ENCODE measurements around the gene PRR14L. TPM values are rescaled to one million over a fixed set of nuclear protein-coding genes. Genes with fewer than 3 reads are reported as not detected.
"Not testable (repeated sequence)": the region's sequence is repeated elsewhere in the genome, so short reads cannot be mapped to it uniquely, and the experiment has no call there.

PRR14L gene
- total and polyA plus RNA-seq, 9 donors: 12.4 to 19.7 (median 15.3) TPM

- Histone ChIP-seq H3K27ac (ENCODE audit: low read length) (no peak overlapping the region), H3K4me3 (ENCODE audit: low read length) (no peak overlapping the region), H3K9me3 (replicated peaks; ENCODE audit: control insufficient read depth, low read depth, low read length) (no peaks in the 10 kb centered on the region), H3K4me1 (ENCODE audit: control insufficient read depth, insufficient read depth, low read length) (no peaks in the 10 kb centered on the region), H3K36me3 (ENCODE audit: control insufficient read depth, insufficient read depth, low read length) (peaks cover 15% of the 10 kb centered on the region), H3K27me3 (ENCODE audit: control insufficient read depth, insufficient read depth, low read length) (no peaks in the 10 kb centered on the region)
- WGBS (ENCODE audit: insufficient coverage): 90% methylated on average over 2 of the region's 3 CpGs
- no peak for DNase-seq
Observed at GRCh38 chr22:31742115-31742514, 7.8 kb downstream of the PRR14L start.

DNA sequence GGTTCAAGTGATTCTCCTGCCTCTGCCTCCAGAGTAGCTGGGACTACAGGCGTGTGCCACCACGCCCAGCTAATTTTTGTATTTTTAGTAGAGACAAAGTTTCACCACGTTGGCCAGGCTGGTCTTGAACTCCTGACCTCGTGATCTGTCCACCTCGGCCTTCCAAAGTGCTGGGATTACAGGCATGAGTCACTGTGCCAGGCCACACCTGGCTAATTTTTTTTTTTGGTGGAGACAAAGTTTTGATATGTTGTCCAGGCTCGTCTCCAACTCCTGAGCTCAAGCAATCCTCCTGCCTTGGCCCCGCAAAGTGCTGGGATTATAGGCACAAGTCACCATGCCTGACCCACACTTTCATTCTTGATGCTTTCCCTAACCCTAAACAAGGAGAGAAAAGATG, 9.6 kb downstream of the PRR14L start:
- not testable (repeated sequence) for DNase-seq; H3K4me3 ChIP-seq (ENCODE audit: low read length); H3K4me1 ChIP-seq (ENCODE audit: control insufficient read depth, insufficient read depth, low read length); H3K27me3 ChIP-seq (ENCODE audit: control insufficient read depth, insufficient read depth, low read length); H3K27ac ChIP-seq (ENCODE audit: low read length); H3K9me3 ChIP-seq (replicated peaks; ENCODE audit: control insufficient read depth, low read depth, low read length)
- 80% methylated on average over 1 of the region's 7 CpGs for WGBS (ENCODE audit: insufficient coverage)
- peaks cover 22% of the 10 kb centered on the region for H3K36me3 ChIP-seq (ENCODE audit: control insufficient read depth, insufficient read depth, low read length)

- H3K27ac ChIP-seq (ENCODE audit: low read length): no peak overlapping the region
- peaks cover 22% of the 10 kb centered on the region for H3K36me3 ChIP-seq (ENCODE audit: control insufficient read depth, insufficient read depth, low read length)
- H3K27me3 ChIP-seq (ENCODE audit: control insufficient read depth, insufficient read depth, low read length): no peaks in the 10 kb centered on the region
- DNase-seq: no peak
- WGBS (ENCODE audit: insufficient coverage): no CpG with 5 or more reads among the region's 2 CpGs
- H3K4me1 ChIP-seq (ENCODE audit: control insufficient read depth, insufficient read depth, low read length): no peaks in the 10 kb centered on the region
- no peak overlapping the region for H3K4me3 ChIP-seq (ENCODE audit: low read length)
- no peaks in the 10 kb centered on the region for H3K9me3 ChIP-seq (replicated peaks; ENCODE audit: control insufficient read depth, low read depth, low read length)
Observed at GRCh38 chr22:31739795-31740201, 10.1 kb downstream of the PRR14L start.

DNA sequence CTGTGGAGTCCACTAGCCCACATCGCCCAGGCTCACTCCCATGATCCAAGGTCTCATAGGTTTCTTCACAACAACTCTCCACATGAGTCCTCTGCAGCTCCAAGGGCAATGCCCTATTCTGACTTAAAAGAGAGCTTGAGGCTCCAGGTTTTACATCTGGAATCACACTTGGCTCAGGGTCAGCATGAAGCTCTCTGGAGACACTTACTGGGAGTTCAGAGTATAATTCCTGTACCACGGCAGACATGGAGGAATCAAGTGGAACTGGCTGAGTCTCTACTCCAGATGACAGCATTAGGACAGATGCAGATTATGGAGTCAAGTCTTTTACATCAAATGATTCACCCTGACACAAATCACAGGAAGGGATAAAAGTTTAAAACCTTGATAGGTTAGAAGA, 11.4 kb downstream of the PRR14L start:
- no peak for DNase-seq
- 100% methylated on average over 1 of the region's 2 CpGs for WGBS (ENCODE audit: insufficient coverage)
- H3K4me3 ChIP-seq (ENCODE audit: low read length): no peak overlapping the region
- H3K36me3 ChIP-seq (ENCODE audit: control insufficient read depth, insufficient read depth, low read length): peaks cover 20% of the 10 kb centered on the region
- no peaks in the 10 kb centered on the region for H3K27me3 ChIP-seq (ENCODE audit: control insufficient read depth, insufficient read depth, low read length)
- no peak overlapping the region for H3K27ac ChIP-seq (ENCODE audit: low read length)
- no peaks in the 10 kb centered on the region for H3K9me3 ChIP-seq (replicated peaks; ENCODE audit: control insufficient read depth, low read depth, low read length)
- no peaks in the 10 kb centered on the region for H3K4me1 ChIP-seq (ENCODE audit: control insufficient read depth, insufficient read depth, low read length)

DNA sequence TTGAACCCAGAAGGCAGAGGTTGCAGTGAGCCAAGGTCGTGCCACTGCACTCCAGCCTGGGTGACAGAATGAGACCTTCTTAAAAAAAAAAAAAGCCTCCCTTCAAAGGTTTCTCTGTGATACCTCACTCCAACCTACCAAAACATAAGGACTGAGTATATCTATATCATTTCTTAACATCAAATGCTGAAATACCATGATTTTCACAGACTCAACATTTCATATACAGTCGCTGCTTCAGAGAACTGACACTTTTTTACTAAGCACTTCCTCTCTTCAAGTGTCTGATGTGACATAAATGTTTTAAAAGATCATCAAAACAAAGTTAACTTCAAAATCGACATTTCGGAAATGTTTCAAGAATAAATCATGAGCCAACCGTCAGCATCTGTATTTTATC, 12.0 kb downstream of the PRR14L start:
- H3K4me1 ChIP-seq (ENCODE audit: control insufficient read depth, insufficient read depth, low read length): no peaks in the 10 kb centered on the region
- no CpG with 5 or more reads among the region's 5 CpGs for WGBS (ENCODE audit: insufficient coverage)
- H3K9me3 ChIP-seq (replicated peaks; ENCODE audit: control insufficient read depth, low read depth, low read length): no peaks in the 10 kb centered on the region
- H3K27me3 ChIP-seq (ENCODE audit: control insufficient read depth, insufficient read depth, low read length): no peaks in the 10 kb centered on the region
- no peak for DNase-seq
- H3K27ac ChIP-seq (ENCODE audit: low read length): no peak overlapping the region
- H3K36me3 ChIP-seq (ENCODE audit: control insufficient read depth, insufficient read depth, low read length): peaks cover 20% of the 10 kb centered on the region
- H3K4me3 ChIP-seq (ENCODE audit: low read length): no peak overlapping the region

- no peak for DNase-seq
- no peak overlapping the region for H3K4me3 ChIP-seq (ENCODE audit: low read length)
- no peak overlapping the region for H3K27ac ChIP-seq (ENCODE audit: low read length)
- peaks cover 20% of the 10 kb centered on the region for H3K36me3 ChIP-seq (ENCODE audit: control insufficient read depth, insufficient read depth, low read length)
- no peaks in the 10 kb centered on the region for H3K4me1 ChIP-seq (ENCODE audit: control insufficient read depth, insufficient read depth, low read length)
- no peaks in the 10 kb centered on the region for H3K9me3 ChIP-seq (replicated peaks; ENCODE audit: control insufficient read depth, low read depth, low read length)
- no peaks in the 10 kb centered on the region for H3K27me3 ChIP-seq (ENCODE audit: control insufficient read depth, insufficient read depth, low read length)
- 100% methylated on average over 1 of the region's 2 CpGs for WGBS (ENCODE audit: insufficient coverage)
Observed at GRCh38 chr22:31736458-31736857, 13.5 kb downstream of the PRR14L start.

- Histone ChIP-seq H3K27me3 (ENCODE audit: control insufficient read depth, insufficient read depth, low read length) (no peaks in the 10 kb centered on the region), H3K4me1 (ENCODE audit: control insufficient read depth, insufficient read depth, low read length) (no peaks in the 10 kb centered on the region), H3K36me3 (ENCODE audit: control insufficient read depth, insufficient read depth, low read length) (peaks cover 20% of the 10 kb centered on the region), H3K9me3 (replicated peaks; ENCODE audit: control insufficient read depth, low read depth, low read length) (no peaks in the 10 kb centered on the region), H3K4me3 (ENCODE audit: low read length) (no peak overlapping the region), H3K27ac (ENCODE audit: low read length) (no peak overlapping the region)
- no peak for DNase-seq
- WGBS (ENCODE audit: insufficient coverage): no CpG with 5 or more reads among the region's 1 CpG
Observed at GRCh38 chr22:31734512-31734911, 15.4 kb downstream of the PRR14L start.

DNA sequence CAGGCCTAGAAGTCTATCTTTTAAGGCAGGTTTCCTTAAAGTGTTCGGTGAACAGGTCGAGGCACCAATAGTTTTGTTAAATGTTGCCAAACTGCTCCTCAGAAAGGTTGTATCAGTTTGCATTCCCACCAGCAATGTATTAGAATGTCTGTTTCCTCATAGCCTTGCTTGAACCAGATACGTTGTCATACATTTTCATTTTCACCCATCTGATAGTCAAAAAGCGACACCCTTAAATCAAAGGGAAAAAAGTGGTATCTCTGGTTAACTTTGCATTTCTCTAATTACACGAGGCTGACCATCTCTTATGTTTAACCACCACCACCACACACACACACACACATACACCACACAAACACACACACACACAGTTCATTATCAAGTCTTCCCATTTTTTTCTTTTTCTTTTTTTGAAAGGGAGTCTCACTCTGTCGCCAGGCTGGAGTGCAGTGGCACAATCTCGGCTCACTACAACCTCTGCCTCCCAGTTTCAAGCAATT, 16.3 kb downstream of the PRR14L start:
- H3K36me3 ChIP-seq (ENCODE audit: control insufficient read depth, insufficient read depth, low read length): peaks cover 16% of the 10 kb centered on the region
- 92% methylated on average over 4 of the region's 7 CpGs for WGBS (ENCODE audit: insufficient coverage)
- no peak overlapping the region for H3K4me3 ChIP-seq (ENCODE audit: low read length)
- H3K27me3 ChIP-seq (ENCODE audit: control insufficient read depth, insufficient read depth, low read length): no peaks in the 10 kb centered on the region
- H3K4me1 ChIP-seq (ENCODE audit: control insufficient read depth, insufficient read depth, low read length): no peaks in the 10 kb centered on the region
- DNase-seq: no peak
- no peak overlapping the region for H3K27ac ChIP-seq (ENCODE audit: low read length)
- no peaks in the 10 kb centered on the region for H3K9me3 ChIP-seq (replicated peaks; ENCODE audit: control insufficient read depth, low read depth, low read length)

GRCh38 chr22:31732089-31732829, 17.7 kb downstream of the PRR14L start:
- no peak overlapping the region for H3K4me3 ChIP-seq (ENCODE audit: low read length)
- no peaks in the 10 kb centered on the region for H3K9me3 ChIP-seq (replicated peaks; ENCODE audit: control insufficient read depth, low read depth, low read length)
- H3K4me1 ChIP-seq (ENCODE audit: control insufficient read depth, insufficient read depth, low read length): no peaks in the 10 kb centered on the region
- DNase-seq: no peak
- peaks cover 8% of the 10 kb centered on the region for H3K36me3 ChIP-seq (ENCODE audit: control insufficient read depth, insufficient read depth, low read length)
- no peaks in the 10 kb centered on the region for H3K27me3 ChIP-seq (ENCODE audit: control insufficient read depth, insufficient read depth, low read length)
- WGBS (ENCODE audit: insufficient coverage): no CpG with 5 or more reads among the region's 2 CpGs
- no peak overlapping the region for H3K27ac ChIP-seq (ENCODE audit: low read length)

DNA sequence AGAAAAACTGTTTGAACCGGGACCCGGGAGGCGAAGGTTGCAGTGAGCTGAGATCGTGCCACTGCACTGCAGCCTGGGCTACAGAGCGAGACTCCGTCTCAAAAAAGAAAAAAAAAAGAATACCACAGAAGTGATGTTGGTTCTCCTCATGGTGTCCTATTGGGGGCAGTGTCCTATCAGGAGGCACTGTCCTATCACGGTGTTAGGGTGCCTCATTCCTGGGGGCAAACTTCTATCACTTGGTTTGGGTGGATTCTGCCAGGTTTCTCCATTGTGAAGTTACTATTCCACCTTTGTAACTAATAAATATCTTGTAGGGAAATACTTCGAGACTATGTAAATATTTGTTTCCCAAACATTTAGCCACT, 19.6 kb downstream of the PRR14L start:
- Histone ChIP-seq H3K27me3 (ENCODE audit: control insufficient read depth, insufficient read depth, low read length) (no peaks in the 10 kb centered on the region), H3K4me1 (ENCODE audit: control insufficient read depth, insufficient read depth, low read length) (peaks cover 4% of the 10 kb centered on the region), H3K27ac (ENCODE audit: low read length) (no peak overlapping the region), H3K4me3 (ENCODE audit: low read length) (no peak overlapping the region), H3K9me3 (replicated peaks; ENCODE audit: control insufficient read depth, low read depth, low read length) (no peaks in the 10 kb centered on the region), H3K36me3 (ENCODE audit: control insufficient read depth, insufficient read depth, low read length) (peaks cover 8% of the 10 kb centered on the region)
- DNase-seq: no peak
- WGBS (ENCODE audit: insufficient coverage): 93% methylated on average over 5 of the region's 8 CpGs

- no peaks in the 10 kb centered on the region for H3K9me3 ChIP-seq (replicated peaks; ENCODE audit: control insufficient read depth, low read depth, low read length)
- H3K36me3 ChIP-seq (ENCODE audit: control insufficient read depth, insufficient read depth, low read length): peaks cover 21% of the 10 kb centered on the region
- no peak for DNase-seq
- no peak overlapping the region for H3K27ac ChIP-seq (ENCODE audit: low read length)
- peaks cover 4% of the 10 kb centered on the region for H3K4me1 ChIP-seq (ENCODE audit: control insufficient read depth, insufficient read depth, low read length)
- H3K4me3 ChIP-seq (ENCODE audit: low read length): no peak overlapping the region
- WGBS (ENCODE audit: insufficient coverage): 86% methylated on average over 1 of the region's 4 CpGs
- no peaks in the 10 kb centered on the region for H3K27me3 ChIP-seq (ENCODE audit: control insufficient read depth, insufficient read depth, low read length)
Observed at GRCh38 chr22:31728857-31729256, 21.1 kb downstream of the PRR14L start.

Measured in muscle of leg (tissue), 11 donors.